ENCODE measurements around the gene GUCY1B1. TPM values are rescaled to one million over a fixed set of nuclear protein-coding genes. Genes with fewer than 3 reads are reported as not detected.

GUCY1B1 gene
- total RNA-seq, 6 experiments from 2014 or later, result 0.07 TPM; not detected in 5

DNA sequence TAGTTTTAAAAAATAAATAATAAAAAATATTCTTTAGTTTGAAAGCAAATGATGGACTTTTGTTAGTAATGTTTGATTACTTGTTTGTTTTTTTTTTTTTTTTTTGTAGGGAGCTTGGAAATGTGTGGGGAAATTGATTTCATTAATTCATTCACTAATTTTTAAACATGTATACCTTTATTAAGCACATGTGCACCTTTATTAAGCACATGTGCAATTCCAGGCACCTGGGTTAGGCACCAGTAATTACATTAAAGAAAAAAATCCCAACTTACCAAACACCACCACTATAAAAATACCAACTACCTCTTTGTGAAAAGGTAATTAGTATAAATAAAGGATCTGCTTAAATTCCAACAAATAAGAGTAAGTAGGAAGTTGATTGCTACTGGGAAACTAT, 9.5 kb downstream of the GUCY1B1 start:
- TF ChIP-seq, protein P1, sequence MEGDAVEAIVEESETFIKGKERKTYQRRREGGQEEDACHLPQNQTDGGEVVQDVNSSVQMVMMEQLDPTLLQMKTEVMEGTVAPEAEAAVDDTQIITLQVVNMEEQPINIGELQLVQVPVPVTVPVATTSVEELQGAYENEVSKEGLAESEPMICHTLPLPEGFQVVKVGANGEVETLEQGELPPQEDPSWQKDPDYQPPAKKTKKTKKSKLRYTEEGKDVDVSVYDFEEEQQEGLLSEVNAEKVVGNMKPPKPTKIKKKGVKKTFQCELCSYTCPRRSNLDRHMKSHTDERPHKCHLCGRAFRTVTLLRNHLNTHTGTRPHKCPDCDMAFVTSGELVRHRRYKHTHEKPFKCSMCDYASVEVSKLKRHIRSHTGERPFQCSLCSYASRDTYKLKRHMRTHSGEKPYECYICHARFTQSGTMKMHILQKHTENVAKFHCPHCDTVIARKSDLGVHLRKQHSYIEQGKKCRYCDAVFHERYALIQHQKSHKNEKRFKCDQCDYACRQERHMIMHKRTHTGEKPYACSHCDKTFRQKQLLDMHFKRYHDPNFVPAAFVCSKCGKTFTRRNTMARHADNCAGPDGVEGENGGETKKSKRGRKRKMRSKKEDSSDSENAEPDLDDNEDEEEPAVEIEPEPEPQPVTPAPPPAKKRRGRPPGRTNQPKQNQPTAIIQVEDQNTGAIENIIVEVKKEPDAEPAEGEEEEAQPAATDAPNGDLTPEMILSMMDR (IDR thresholded peaks at IDR 0.05), result no peak
- H3K9me3 Mint-ChIP-seq, result no peaks in the 10 kb centered on the region; the same call in 1 of the 2 replicates
- DNase-seq, result no peak
- no peaks in the 10 kb centered on the region for H3K36me3 Mint-ChIP-seq (ENCODE audit: low read depth)
- H3K27me3 Mint-ChIP-seq (ENCODE audit: insufficient read depth), result no peaks in the 10 kb centered on the region
- no peak overlapping the region for H3K4me3 Mint-ChIP-seq
- no peak overlapping the region for H3K27ac Mint-ChIP-seq
- no peaks in the 10 kb centered on the region for H3K4me1 Mint-ChIP-seq (ENCODE audit: low read depth)

- H3K36me3 Mint-ChIP-seq (ENCODE audit: low read depth), result no peaks in the 10 kb centered on the region; the same call in 1 of the 2 replicates
- TF ChIP-seq, protein P1 (IDR thresholded peaks at IDR 0.05), result no peak
Observed at GRCh38 chr4:155769090-155769489, 10.3 kb downstream of the GUCY1B1 start.

DNA sequence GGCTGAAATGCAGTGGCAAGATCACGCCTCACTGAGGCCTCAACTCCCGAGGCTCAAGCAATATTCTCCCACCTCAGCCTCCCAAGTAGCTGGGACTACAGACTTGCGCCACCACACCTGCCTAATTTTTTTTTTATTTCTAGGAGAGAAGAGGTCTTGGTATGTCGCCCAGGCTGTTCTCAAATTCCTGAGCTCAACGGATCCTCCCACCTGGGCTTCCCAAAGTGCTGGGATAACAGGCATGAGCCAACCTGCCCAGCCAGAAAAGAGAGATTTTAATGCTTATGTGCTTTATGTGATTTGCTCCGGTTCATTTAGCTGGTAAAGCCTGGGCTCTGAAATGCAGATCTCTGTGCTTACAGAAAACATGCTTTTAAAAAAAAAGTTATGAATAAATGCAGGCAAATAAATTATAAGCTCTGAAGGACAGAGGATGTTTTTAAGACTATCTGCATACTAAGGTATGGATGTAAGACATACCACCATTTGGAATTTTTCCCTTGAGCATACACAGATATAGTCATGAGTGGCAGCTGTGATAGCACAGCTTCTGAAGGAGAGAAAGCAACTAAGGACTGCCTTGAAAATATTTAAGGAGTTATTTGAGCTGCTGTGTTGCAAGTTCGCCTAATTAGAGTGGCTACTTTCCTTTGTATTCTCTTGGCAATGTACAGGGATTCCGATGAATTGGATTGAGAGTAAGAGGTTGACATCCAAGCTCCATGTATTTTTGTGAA, 13.8 kb downstream of the GUCY1B1 start:
- TF ChIP-seq, protein P1 (IDR thresholded peaks at IDR 0.05), result no peak
- no peaks in the 10 kb centered on the region for H3K27me3 Mint-ChIP-seq (ENCODE audit: insufficient read depth)
- no peaks in the 10 kb centered on the region; the same call in 1 of the 2 replicates for H3K36me3 Mint-ChIP-seq (ENCODE audit: low read depth)
- H3K9me3 Mint-ChIP-seq, result no peaks in the 10 kb centered on the region; the same call in 1 of the 2 replicates
- no peak overlapping the region for H3K4me3 Mint-ChIP-seq
- no peak for DNase-seq
- H3K4me1 Mint-ChIP-seq (ENCODE audit: low read depth), result no peaks in the 10 kb centered on the region
- no peak overlapping the region for H3K27ac Mint-ChIP-seq

More at GRCh38 chr4:155769090-155769489, 10.3 kb downstream of the GUCY1B1 start:
- Mint-ChIP-seq H3K27me3 (ENCODE audit: insufficient read depth) (no peaks in the 10 kb centered on the region), H3K27ac (no peak overlapping the region), H3K4me3 (no peak overlapping the region), H3K9me3 (no peaks in the 10 kb centered on the region; the same call in 1 of the 2 replicates), H3K4me1 (ENCODE audit: low read depth) (no peaks in the 10 kb centered on the region)
- no peak for DNase-seq

DNA sequence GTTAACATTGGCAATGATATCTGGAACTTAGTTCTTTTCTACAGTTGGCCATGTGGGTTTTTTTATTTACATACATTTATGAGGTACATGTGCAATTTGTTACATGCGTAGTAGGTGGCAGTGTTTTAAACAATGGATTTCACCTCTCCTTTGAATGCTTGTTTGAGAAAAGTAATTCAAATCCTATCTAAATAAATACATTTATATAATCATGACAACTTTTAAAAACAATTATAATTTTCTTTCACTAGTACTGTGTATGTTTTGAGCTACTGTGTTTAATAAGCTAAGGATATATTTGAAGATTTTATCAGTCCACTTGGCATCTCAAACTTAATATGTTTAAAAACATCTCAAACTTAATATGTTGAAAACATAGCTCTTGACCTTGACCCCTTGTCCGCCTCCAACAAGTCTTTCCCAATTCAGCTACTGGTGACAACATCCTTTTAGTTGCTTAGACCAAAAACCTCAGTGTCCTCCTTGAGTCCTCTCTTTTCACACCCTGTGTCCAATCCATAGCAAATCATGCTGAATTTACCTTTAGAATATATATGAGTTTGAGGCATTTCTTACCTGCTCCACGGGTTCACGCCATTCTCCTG, 14.5 kb downstream of the GUCY1B1 start:
- TF ChIP-seq, protein P1 (IDR thresholded peaks at IDR 0.05), result no peak

DNA sequence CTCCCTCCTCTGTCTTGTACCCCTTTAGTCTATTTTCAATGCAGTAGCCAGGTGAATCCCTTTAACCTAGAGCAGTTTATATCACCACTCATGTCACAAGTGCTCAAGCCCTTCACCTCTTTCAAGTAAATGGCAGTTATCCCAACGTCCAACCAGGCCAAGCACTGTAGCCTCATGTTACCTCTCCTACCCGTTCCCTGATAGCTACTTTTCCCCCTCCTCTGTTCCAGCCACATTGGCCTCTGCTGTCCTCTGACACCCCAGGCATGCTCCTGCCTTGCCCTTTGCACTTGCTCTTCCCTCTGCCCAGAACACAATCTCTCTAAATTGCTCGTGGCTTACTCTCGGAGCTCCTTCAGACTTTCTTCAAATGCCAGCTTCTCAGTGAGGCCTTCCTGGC, 15.2 kb downstream of the GUCY1B1 start:
- TF ChIP-seq, protein P1 (IDR thresholded peaks at IDR 0.05), result no peak
- H3K27ac Mint-ChIP-seq, result no peak overlapping the region
- no peaks in the 10 kb centered on the region for H3K27me3 Mint-ChIP-seq (ENCODE audit: insufficient read depth)
- no peaks in the 10 kb centered on the region for H3K4me1 Mint-ChIP-seq (ENCODE audit: low read depth)
- no peak for DNase-seq
- no peaks in the 10 kb centered on the region; the same call in 1 of the 2 replicates for H3K36me3 Mint-ChIP-seq (ENCODE audit: low read depth)
- no peak overlapping the region for H3K4me3 Mint-ChIP-seq
- no peaks in the 10 kb centered on the region; the same call in 1 of the 2 replicates for H3K9me3 Mint-ChIP-seq

More for the DNA sequence above, 14.5 kb downstream of the GUCY1B1 start:
- Mint-ChIP-seq H3K36me3 (ENCODE audit: low read depth) (no peaks in the 10 kb centered on the region; the same call in 1 of the 2 replicates), H3K9me3 (no peaks in the 10 kb centered on the region; the same call in 1 of the 2 replicates), H3K4me3 (no peak overlapping the region), H3K27ac (no peak overlapping the region), H3K27me3 (ENCODE audit: insufficient read depth) (no peaks in the 10 kb centered on the region), H3K4me1 (ENCODE audit: low read depth) (no peaks in the 10 kb centered on the region)
- DNase-seq, result no peak
